GM18868 (cell line): ENCODE measurements around the gene PEX16.
"Not testable (repeated sequence)": the region's sequence is repeated elsewhere in the genome, so short reads cannot be mapped to it uniquely, and the experiment has no call there.

Experiments used
- ATAC-seq: cut with Tn5 transposase; IDR thresholded peaks from one replicate; pipeline ENCODE4 v1.9.1; 2021; ENCODE audit warnings: mild to moderate bottlenecking, moderate library complexity; ENCODE audit not compliant: unreplicated experiment

PEX16 gene

GRCh38 chr11:45918962-45919675 lies 1.4 kb upstream of the PEX16 start:
- no peak for ATAC-seq

DNA sequence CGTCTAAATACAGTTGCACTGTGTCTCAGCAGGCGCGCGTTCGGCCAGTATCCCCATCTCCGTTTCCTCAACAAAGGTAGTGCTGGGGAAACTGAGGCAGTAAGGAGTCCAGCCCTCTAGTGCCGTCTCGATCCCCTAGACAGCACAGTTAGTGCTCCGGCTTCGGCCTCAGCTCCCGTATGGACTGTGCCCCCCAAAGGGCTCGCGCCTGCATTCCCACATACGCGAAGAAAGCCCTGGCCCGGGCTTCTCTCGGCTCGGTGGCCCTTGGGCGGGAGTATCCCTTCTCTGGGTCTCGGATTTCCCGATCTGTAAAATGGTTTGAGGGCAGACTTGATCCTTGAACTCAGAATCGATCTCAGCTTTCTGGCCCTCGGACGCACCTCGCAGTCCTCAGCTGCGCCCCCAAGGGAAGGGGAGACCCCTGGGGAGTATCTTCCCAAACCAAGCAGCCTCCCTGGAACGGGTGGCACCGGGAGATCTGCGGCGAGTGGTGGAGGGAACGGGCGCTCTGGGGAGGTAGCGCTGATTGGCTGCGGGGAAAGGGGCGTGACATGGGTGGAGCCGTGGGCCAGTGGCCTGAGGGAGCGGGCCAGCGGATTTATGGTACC lies 759 bp upstream of the PEX16 start:
- peak; percentile 38 for ATAC-seq

- ATAC-seq: no peak
Observed at GRCh38 chr11:45917286-45917622, 423 bp downstream of the PEX16 start.

DNA sequence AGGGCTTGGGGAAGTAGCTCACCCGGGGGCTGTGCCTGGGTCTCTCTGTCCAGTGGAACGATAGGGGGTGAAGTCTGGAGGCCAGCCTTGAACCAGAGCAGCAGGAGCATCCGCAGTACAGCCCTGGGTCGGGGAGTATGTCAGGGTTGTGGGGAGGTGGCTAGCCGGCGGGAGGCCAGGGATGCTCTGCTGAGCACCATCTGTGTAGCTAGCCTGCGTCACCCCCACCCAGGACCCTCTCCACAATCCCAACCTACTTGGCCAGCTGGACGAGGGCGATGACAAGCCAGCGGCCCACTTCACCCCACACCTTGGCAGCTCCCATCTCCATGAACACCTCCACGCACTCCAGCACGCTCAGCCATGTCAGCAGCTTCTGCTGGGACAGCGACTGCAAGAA lies 2.2 kb downstream of the PEX16 start:
- no peak for ATAC-seq

GRCh38 chr11:45913942-45914635 lies 3.6 kb downstream of the PEX16 start:
- ATAC-seq: no peak

GRCh38 chr11:45913514-45913913 lies 4.2 kb downstream of the PEX16 start:
- no peak for ATAC-seq

- no peak for ATAC-seq
Observed at GRCh38 chr11:45910623-45911022, 7.1 kb downstream of the PEX16 start.

DNA sequence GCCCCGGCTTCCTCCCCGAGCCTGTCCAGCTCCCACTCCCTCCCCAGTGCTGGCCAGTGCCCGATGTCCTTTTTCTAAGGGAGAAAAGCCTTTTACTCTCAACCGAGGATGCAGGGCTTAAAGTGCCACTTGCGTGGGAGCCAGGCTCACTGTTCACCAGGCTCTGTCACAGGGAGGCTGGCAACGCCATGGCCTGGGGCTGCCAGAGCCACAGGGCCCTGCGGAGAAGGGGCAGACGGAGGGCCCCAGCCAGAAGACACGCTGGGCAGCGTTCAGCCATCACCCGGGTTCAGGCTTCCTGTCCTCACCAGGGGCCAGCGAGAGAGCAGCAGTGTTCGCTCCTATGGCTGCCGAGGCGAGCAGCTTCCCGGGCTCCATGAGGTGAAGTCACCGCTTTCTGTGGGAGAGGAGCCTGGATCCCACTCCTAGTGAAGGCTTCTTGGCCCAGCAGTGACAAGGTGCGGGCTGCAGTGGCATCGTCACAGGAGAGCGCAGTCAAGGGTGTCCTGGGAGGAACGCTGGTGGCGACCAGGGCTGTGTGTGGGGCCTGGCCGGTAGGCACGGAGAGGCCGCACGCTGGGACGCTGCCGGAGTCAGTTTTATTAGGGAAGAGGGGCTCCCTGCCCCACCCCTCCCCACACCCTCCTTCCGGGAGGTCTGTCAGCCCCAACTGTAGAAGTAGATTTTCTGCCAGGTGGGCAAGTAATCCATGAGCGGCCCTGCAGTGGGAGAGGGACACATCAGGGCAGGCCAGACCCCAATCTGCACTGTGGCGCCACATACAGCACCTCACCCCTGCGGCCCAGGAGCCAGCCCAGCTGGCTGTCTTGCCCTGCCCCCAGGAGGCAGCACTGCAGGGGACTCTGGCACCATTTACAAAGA lies 7.8 kb downstream of the PEX16 start:
- no peak for ATAC-seq

DNA sequence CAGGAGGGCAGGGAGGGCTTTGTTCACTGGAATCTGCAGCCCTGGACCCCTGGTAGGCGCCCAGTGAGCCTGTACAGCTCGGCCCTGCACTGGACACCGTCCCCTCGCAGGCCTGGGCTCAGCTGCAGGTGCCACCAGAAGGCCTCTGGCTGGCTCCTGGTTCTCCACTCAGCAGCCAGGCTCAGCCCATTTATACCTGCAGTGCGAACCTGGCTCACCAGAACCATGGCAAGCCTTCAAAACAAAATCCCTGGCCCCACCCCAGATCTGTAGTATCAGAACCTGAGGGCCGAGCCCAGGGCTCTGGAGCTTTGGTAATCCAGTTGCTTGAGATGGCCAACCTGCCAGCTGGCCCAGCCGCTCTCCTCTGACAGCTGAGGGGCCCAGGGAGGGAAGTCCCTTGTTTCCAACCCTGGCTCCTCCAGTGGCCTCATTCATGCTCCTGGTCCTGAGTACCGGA lies 9.7 kb downstream of the PEX16 start:
- ATAC-seq: no peak

DNA sequence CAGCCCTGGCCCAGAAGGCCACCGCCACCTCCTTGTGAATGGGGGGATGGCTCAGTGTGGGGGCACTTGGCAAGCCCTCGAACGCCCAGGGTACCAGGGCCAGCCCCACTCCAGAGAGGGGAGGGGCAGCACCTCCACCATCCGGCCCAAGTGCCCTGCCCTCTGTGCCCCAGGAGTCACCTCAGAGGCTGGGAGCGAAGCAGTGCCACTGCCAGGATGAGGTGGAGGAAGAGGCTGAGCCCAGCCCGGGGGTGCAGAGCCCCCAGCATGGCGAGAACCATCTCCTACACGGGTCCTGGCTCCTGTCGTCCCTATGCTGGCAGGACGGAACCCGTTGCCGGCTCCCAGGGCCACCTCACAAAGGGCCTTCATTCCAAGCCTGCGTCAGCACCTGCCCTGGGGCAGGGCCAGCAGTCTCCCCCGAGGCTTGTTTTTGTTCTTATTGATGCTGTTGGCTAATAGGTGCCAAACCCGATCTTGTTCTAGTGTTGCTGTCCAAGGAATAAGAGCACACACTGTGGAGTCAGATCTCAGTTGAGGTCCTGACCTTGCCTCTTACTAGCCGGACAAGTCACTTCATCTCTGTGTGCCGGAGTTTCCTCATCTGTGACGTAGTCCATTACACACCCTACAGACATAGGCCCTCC lies 10.6 kb downstream of the PEX16 start, which contains the start of gene FREY1:
Gene FREY1 (minus strand): TSS at position 307 of the 647 bp plus-strand sequence. CDS start 26 bp downstream, at position 281.
- ATAC-seq: no peak

GRCh38 chr11:45906096-45906682 lies 11.5 kb downstream of the PEX16 start:
- ATAC-seq: no peak

DNA sequence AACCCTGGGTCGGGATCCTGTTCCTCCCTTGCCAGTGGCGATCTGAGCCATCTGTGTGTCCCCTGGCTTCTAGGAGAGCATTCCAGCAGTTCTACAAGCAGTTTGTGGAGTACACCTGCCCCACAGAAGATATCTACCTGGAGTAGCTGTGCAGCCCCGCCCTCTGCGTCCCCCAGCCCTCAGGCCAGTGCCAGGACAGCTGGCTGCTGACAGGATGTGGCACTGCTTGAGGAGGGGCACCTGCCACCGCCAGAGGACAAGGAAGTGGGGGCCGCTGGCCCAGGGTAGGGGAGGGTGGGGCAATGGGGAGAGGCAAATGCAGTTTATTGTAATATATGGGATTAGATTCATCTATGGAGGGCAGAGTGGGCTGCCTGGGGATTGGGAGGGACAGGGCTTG lies 12.1 kb downstream of the PEX16 start:
- ATAC-seq: not testable (repeated sequence)

DNA sequence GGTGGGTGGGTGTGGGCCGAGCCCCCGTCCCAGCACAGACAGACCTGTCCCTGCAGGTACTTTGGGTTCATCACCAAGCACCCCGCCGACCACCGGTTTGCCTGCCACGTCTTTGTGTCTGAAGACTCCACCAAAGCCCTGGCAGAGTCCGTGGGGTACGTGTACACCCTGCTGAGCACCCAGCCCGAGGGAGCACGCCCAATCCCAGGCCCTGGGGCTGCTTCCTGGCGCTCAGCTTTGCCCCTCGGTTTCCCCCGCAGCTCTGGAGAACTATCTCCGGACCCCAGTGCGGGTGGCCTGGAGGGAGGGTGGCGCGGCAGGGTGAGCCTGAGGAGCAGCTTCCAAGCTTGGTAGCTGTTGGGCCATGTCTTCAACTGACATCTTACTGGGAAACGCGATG lies 12.6 kb downstream of the PEX16 start:
- ATAC-seq: no peak

- ATAC-seq: no peak
Observed at GRCh38 chr11:45904309-45904915, 13.3 kb downstream of the PEX16 start.

GRCh38 chr11:45902452-45903380 lies 15.0 kb downstream of the PEX16 start:
- ATAC-seq: no peak

- ATAC-seq: no peak
Observed at GRCh38 chr11:45901626-45902025, 16.1 kb downstream of the PEX16 start.

GRCh38 chr11:45900916-45901617 lies 16.6 kb downstream of the PEX16 start:
- ATAC-seq: no peak

DNA sequence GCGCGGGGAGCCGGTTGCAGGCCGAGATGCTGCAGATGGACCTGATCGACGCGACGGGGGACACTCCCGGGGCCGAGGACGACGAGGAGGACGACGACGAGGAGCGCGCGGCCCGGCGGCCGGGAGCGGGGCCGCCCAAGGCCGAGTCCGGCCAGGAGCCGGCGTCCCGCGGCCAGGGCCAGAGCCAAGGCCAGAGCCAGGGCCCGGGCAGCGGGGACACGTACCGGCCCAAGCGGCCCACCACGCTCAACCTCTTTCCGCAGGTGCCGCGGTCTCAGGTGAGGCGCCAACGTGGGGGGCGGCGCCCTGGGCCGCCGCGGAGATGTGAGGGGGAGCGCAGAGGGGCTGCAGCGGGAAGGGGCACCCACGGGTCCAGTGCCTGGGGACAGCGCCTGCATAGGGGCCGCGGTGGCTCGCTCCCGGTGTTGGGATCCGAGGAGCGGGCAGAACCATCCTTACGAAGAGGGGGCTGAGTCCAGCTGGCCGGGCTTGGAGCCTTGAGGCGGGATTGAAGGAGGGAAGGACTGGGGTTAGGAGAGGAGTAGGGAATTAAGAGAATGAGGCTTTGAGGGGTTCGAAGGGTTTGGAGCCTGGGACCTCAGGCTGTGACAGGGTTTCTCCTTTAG lies 17.4 kb downstream of the PEX16 start:
- peak; percentile 21 for ATAC-seq
